ENCODE measurements around the gene LILRA5.

GRCh38 chr19:54268936-54269335 lies 44.0 kb downstream of the LILRA5 start:
- TF ChIP-seq GATA2 (IDR thresholded peaks at IDR 0.05; ENCODE audit: low read depth, low read length) = no peak
- TF ChIP-seq GATA3 (IDR thresholded peaks at IDR 0.05; ENCODE audit: low read depth, low read length) = no peak
